Skin epidermis (tissue), 12 donors: Measurements from ENCODE around the gene PTPA.
"Not testable (repeated sequence)": the region's sequence is repeated elsewhere in the genome, so short reads cannot be mapped to it uniquely, and the experiment has no call there.

ENCODE experiments used
- H3K27ac ChIP-seq, 21 experiments: fragments of 200-600 bp; sonication (generic) in 11 of 21; one replicate each; pipeline ENCODE4 v1.5.0; 2020; ENCODE audit warnings: mild to moderate bottlenecking in 3 of 21, inconsistent platforms in 2 of 21, moderate library complexity in 2 of 21
- H3K4me3 ChIP-seq, 7 experiments: fragments of 200-600 bp; sonication (generic) in 2 of 7; one replicate each; pipeline ENCODE4 v1.5.0; 2020; ENCODE audit warnings: inconsistent platforms in 2 of 7, mild to moderate bottlenecking in 2 of 7, moderate library complexity in 1 of 7

The PTPA gene

GRCh38 chr9:129184219-129184524 is 73.0 kb downstream of the PTPA start:
- Histone ChIP-seq H3K27ac (peak overlapping the region in 1 of 21 experiments; percentile 12), H3K4me3 (no peak overlapping the region)

GRCh38 chr9:129184596-129185122 is 73.4 kb downstream of the PTPA start:
- H3K4me3 ChIP-seq: no peak overlapping the region
- peak overlapping the region in 1 of 21 experiments; percentile 12 for H3K27ac ChIP-seq

GRCh38 chr9:129185402-129185801 is 74.2 kb downstream of the PTPA start:
- H3K4me3 ChIP-seq: no peak overlapping the region
- no peak overlapping the region for H3K27ac ChIP-seq

GRCh38 chr9:129185991-129186390 is 74.8 kb downstream of the PTPA start:
- Histone ChIP-seq H3K27ac (no peak overlapping the region), H3K4me3 (no peak overlapping the region)

GRCh38 chr9:129187042-129187441 is 75.8 kb downstream of the PTPA start:
- Histone ChIP-seq H3K4me3 (no peak overlapping the region), H3K27ac (no peak overlapping the region)

GRCh38 chr9:129189971-129190370 is 78.8 kb downstream of the PTPA start:
- not testable (repeated sequence) for H3K4me3 ChIP-seq, H3K27ac ChIP-seq

- no peak overlapping the region for H3K4me3 ChIP-seq
- H3K27ac ChIP-seq: no peak overlapping the region
Observed at GRCh38 chr9:129191234-129191633, 80.0 kb downstream of the PTPA start.

- H3K4me3 ChIP-seq: no peak overlapping the region
- H3K27ac ChIP-seq: no peak overlapping the region
Observed at GRCh38 chr9:129193655-129194054, 82.4 kb downstream of the PTPA start.

GRCh38 chr9:129194221-129194620 is 83.0 kb downstream of the PTPA start:
- H3K27ac ChIP-seq: no peak overlapping the region

GRCh38 chr9:129195606-129196005 is 84.4 kb downstream of the PTPA start:
- H3K27ac ChIP-seq: no peak overlapping the region
- no peak overlapping the region for H3K4me3 ChIP-seq

More at GRCh38 chr9:129194221-129194620, 83.0 kb downstream of the PTPA start:
- H3K4me3 ChIP-seq: no peak overlapping the region

GRCh38 chr9:129197045-129197444 is 85.8 kb downstream of the PTPA start:
- H3K4me3 ChIP-seq: not testable (repeated sequence)
- H3K27ac ChIP-seq: peak overlapping the region in 2 of 21 experiments; percentile 66 to 70

GRCh38 chr9:129197978-129198318 is 86.7 kb downstream of the PTPA start:
- no peak overlapping the region for H3K4me3 ChIP-seq
- peak overlapping the region in 19 of 21 experiments; percentile 22 to 85 (median 66) for H3K27ac ChIP-seq
